Measurements from ENCODE around the gene TMEM213. TPM values are rescaled to one million over a fixed set of nuclear protein-coding genes. Genes with fewer than 3 reads are reported as not detected.

Gene TMEM213
- total and polyA plus RNA-seq, 10 donors: 0.05 TPM; not detected in 9

- Histone ChIP-seq H3K36me3 (no peaks in the 10 kb centered on the region), H3K4me3 (no peak overlapping the region), H3K27ac (no peak overlapping the region), H3K27me3 (replicated peaks in 1 of 7) (no peaks in the 10 kb centered on the region), H3K4me1 (no peaks in the 10 kb centered on the region), H3K9me3 (no peaks in the 10 kb centered on the region)
- WGBS, 5 donors: 27 to 84% (median 70%) methylated on average over 2 of the region's 2 CpGs
- DNase-seq: no peak
- intact Hi-C loops (cut with DNase I; ENCODE audit: low total_unique reads): no loop called here
- TF ChIP-seq POLR2AphosphoS5 (IDR thresholded peaks at IDR 0.05): no peak
- TF ChIP-seq CTCF (IDR thresholded peaks at IDR 0.05 in 8 of 11, conservative IDR thresholded peaks at IDR 0.05 in 3 of 11): no peak
- TF ChIP-seq POLR2A (IDR thresholded peaks at IDR 0.05): no peak
Observed at GRCh38 chr7:138768241-138768640, 29.6 kb upstream of the TMEM213 start.

GRCh38 chr7:138770904-138771303, 26.9 kb upstream of the TMEM213 start:
- peaks cover 0 to 10% (median 0%) of the 10 kb centered on the region in 7 donors for H3K27me3 ChIP-seq (replicated peaks in 1 of 7)
- H3K9me3 ChIP-seq: no peaks in the 10 kb centered on the region
- H3K4me1 ChIP-seq: no peaks in the 10 kb centered on the region
- no peak overlapping the region for H3K4me3 ChIP-seq
- no peaks in the 10 kb centered on the region for H3K36me3 ChIP-seq
- peak; percentile 23 for DNase-seq
- H3K27ac ChIP-seq: no peak overlapping the region
- TF ChIP-seq POLR2A (IDR thresholded peaks at IDR 0.05) (no peak), POLR2AphosphoS5 (IDR thresholded peaks at IDR 0.05) (no peak), CTCF (IDR thresholded peaks at IDR 0.05 in 8 of 11, conservative IDR thresholded peaks at IDR 0.05 in 3 of 11) (no peak)
- WGBS, 5 donors: 90 to 95% (median 92%) methylated on average over 8 of the region's 8 CpGs
- intact Hi-C loops (cut with DNase I; ENCODE audit: low total_unique reads): no loop called here

GRCh38 chr7:138773176-138773575, 24.6 kb upstream of the TMEM213 start:
- intact Hi-C loops (cut with DNase I; ENCODE audit: low total_unique reads): no loop called here
- 81 to 90% (median 86%) methylated on average over 9 of the region's 9 CpGs for WGBS, 5 donors
- Histone ChIP-seq H3K36me3 (no peaks in the 10 kb centered on the region), H3K9me3 (no peaks in the 10 kb centered on the region), H3K27me3 (replicated peaks in 1 of 7) (peaks cover 0 to 10% (median 0%) of the 10 kb centered on the region in 7 donors), H3K4me3 (no peak overlapping the region), H3K4me1 (no peaks in the 10 kb centered on the region), H3K27ac (no peak overlapping the region)
- TF ChIP-seq POLR2AphosphoS5 (IDR thresholded peaks at IDR 0.05) (no peak), POLR2A (IDR thresholded peaks at IDR 0.05) (no peak), CTCF (IDR thresholded peaks at IDR 0.05 in 8 of 11, conservative IDR thresholded peaks at IDR 0.05 in 3 of 11) (no peak)
- DNase-seq: peak; percentile 36

- DNase-seq: peak; percentile 61
Observed at GRCh38 chr7:138773817-138774216, 24.0 kb upstream of the TMEM213 start.

More at GRCh38 chr7:138773817-138774216, 24.0 kb upstream of the TMEM213 start:
- H3K4me1 ChIP-seq: no peaks in the 10 kb centered on the region
- no peaks in the 10 kb centered on the region for H3K36me3 ChIP-seq
- TF ChIP-seq POLR2AphosphoS5 (IDR thresholded peaks at IDR 0.05): no peak
- TF ChIP-seq CTCF (IDR thresholded peaks at IDR 0.05 in 8 of 11, conservative IDR thresholded peaks at IDR 0.05 in 3 of 11): no peak
- no peak for TF ChIP-seq POLR2A (IDR thresholded peaks at IDR 0.05)
- H3K27me3 ChIP-seq (replicated peaks in 1 of 7): peaks cover 0 to 10% (median 0%) of the 10 kb centered on the region in 7 donors
- H3K9me3 ChIP-seq: no peaks in the 10 kb centered on the region
- 54 to 84% (median 78%) methylated on average over 5 to 12 of the region's 12 CpGs for WGBS, 5 donors
- no peak overlapping the region for H3K4me3 ChIP-seq
- intact Hi-C loops (cut with DNase I; ENCODE audit: low total_unique reads): no loop called here
- H3K27ac ChIP-seq: no peak overlapping the region
